Measurements from ENCODE around the gene TRIP4. TPM values are rescaled to one million over a fixed set of nuclear protein-coding genes. Genes with fewer than 3 reads are reported as not detected.
A peak's percentile ranks its signal among the peaks of the same experiment; 100 is the strongest.

TRIP4 gene
- total RNA-seq, 2 donors from 2014 or later: 28.0 to 32.4 TPM

GRCh38 chr15:64429448-64429847 is 41.8 kb downstream of the TRIP4 start:
- Histone ChIP-seq H3K36me3 (no peaks in the 10 kb centered on the region), H3K4me1 (no peaks in the 10 kb centered on the region), H3K27ac (no peak overlapping the region), H3K4me3 (no peak overlapping the region), H3K9me3 (no peaks in the 10 kb centered on the region), H3K27me3 (no peaks in the 10 kb centered on the region), H3K9ac (ENCODE audit: low read depth in 2 of 2, low read length in 2 of 2) (no peak overlapping the region)
- intact Hi-C loops (cut with DNase I): loop anchor here (10.0 kb wide), 2 partner anchors 225 to 255 kb away; no protein-coding TSS in a partner anchor
- no peak for TF ChIP-seq CTCF (IDR thresholded peaks at IDR 0.05)
- DNase-seq: no peak

GRCh38 chr15:64430000-64430735 is 42.5 kb downstream of the TRIP4 start:
- intact Hi-C loops (cut with DNase I): loop anchor here (10.0 kb wide), 2 partner anchors 225 to 255 kb away; no protein-coding TSS in a partner anchor

GRCh38 chr15:64437982-64438381 is 50.3 kb downstream of the TRIP4 start:
- Histone ChIP-seq H3K27ac (no peak overlapping the region), H3K4me3 (no peak overlapping the region), H3K9me3 (no peaks in the 10 kb centered on the region), H3K36me3 (no peaks in the 10 kb centered on the region), H3K27me3 (no peaks in the 10 kb centered on the region), H3K4me1 (no peaks in the 10 kb centered on the region), H3K9ac (ENCODE audit: low read depth in 2 of 2, low read length in 2 of 2) (no peak overlapping the region)
- no peak for TF ChIP-seq CTCF (IDR thresholded peaks at IDR 0.05)
- intact Hi-C loops (cut with DNase I): no loop called here
- DNase-seq: no peak

More at GRCh38 chr15:64430000-64430735, 42.5 kb downstream of the TRIP4 start:
- Histone ChIP-seq H3K9ac (ENCODE audit: low read depth in 2 of 2, low read length in 2 of 2) (no peak overlapping the region), H3K27me3 (no peaks in the 10 kb centered on the region), H3K4me1 (no peaks in the 10 kb centered on the region), H3K27ac (peak overlapping the region; percentile 33), H3K9me3 (no peaks in the 10 kb centered on the region), H3K36me3 (no peaks in the 10 kb centered on the region), H3K4me3 (no peak overlapping the region)
- no peak for TF ChIP-seq CTCF (IDR thresholded peaks at IDR 0.05)
- DNase-seq: peak; percentile 20

GRCh38 chr15:64438653-64439447 is 51.2 kb downstream of the TRIP4 start:
- intact Hi-C loops (cut with DNase I): no loop called here
- TF ChIP-seq CTCF (IDR thresholded peaks at IDR 0.05): no peak
- no peaks in the 10 kb centered on the region for H3K27me3 ChIP-seq

GRCh38 chr15:64441852-64442251 is 54.2 kb downstream of the TRIP4 start:
- H3K36me3 ChIP-seq: no peaks in the 10 kb centered on the region
- no peak overlapping the region for H3K4me3 ChIP-seq

More at GRCh38 chr15:64438653-64439447, 51.2 kb downstream of the TRIP4 start:
- Histone ChIP-seq H3K27ac (no peak overlapping the region), H3K9me3 (no peaks in the 10 kb centered on the region), H3K36me3 (no peaks in the 10 kb centered on the region), H3K9ac (ENCODE audit: low read depth in 2 of 2, low read length in 2 of 2) (no peak overlapping the region), H3K4me3 (no peak overlapping the region), H3K4me1 (no peaks in the 10 kb centered on the region)
- no peak for DNase-seq

More at GRCh38 chr15:64441852-64442251, 54.2 kb downstream of the TRIP4 start:
- no peak for TF ChIP-seq CTCF (IDR thresholded peaks at IDR 0.05)
- Histone ChIP-seq H3K9me3 (no peaks in the 10 kb centered on the region), H3K27me3 (no peaks in the 10 kb centered on the region), H3K9ac (ENCODE audit: low read depth in 2 of 2, low read length in 2 of 2) (no peak overlapping the region), H3K27ac (no peak overlapping the region), H3K4me1 (no peaks in the 10 kb centered on the region)
- DNase-seq: no peak
- intact Hi-C loops (cut with DNase I): no loop called here

Data from colonic mucosa (tissue), 4 donors.